RWPE1 (cell line): ENCODE data around the gene TBC1D23.
"Not testable (repeated sequence)": the region's sequence is repeated elsewhere in the genome, so short reads cannot be mapped to it uniquely, and the experiment has no call there.

Experiments
- CTCF ChIA-PET: fragments of 350-600 bp; sonication (Branson Sonifier 250); formaldehyde crosslinking; extraction: SDS; loops from one replicate; lab custom pipeline; 2021; lab: Yijun Ruan, JAX
- POLR2A ChIA-PET: fragments of 400-600 bp; formaldehyde crosslinking; extraction: SDS; loops from one replicate; lab custom pipeline; 2020; ENCODE audit warnings: antibody characterized with exemption; ENCODE audit not compliant: low non-redundant PET; lab: Yijun Ruan, JAX
- DNase-seq: peaks from one replicate; pipeline ENCODE4 v3.0.0; 2012; ENCODE audit warnings: low spot score
- H3K27ac ChIP-seq: fragments of 450-650 bp; 2 replicates; pipeline ENCODE4 v1.5.1; 2017
- CTCF ChIP-seq: fragments of 450-650 bp; conservative IDR thresholded peaks from 2 replicates; pipeline ENCODE4 v1.5.1; 2017; ENCODE audit warnings: low read depth, mild to moderate bottlenecking

Gene TBC1D23

GRCh38 chr3:100252001-100252400, 8.8 kb upstream of the TBC1D23 start:
- H3K27ac ChIP-seq = no peak overlapping the region
- ChIA-PET POLR2A (no interaction called here), CTCF (interaction anchor here (0.7 kb wide), 1 partner anchor 420 kb away, joined by 4 read pairs; no protein-coding TSS in a partner anchor)
- DNase-seq = no peak
- TF ChIP-seq CTCF = no peak

DNA sequence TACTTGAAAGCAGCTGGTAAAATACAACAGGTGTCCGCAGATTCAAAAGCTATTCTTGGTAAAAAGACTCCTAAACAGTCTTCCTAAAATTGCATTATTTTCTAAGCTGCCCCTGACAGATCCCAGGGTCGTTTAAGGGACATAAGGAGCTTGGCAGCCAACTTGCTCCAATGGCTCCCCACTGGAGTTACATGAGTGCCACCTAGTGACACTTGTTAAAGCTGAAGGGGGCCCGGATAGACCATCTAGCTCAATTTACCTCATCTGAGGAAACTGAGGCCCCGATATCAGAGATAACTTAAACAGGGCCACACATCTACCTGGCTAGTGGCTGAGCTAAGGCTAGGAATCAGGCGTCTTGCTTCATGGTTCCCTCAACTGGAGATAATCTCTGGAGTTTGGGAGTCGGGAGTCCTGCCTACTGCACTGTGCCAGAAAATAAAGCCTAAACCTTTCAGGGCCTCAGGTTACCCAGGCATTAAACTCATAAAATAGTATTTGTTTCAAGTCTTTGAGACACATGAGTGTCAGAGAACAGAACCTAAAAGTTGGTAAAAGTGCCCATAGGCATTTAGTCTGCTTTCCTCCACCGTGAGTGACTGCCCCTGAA, 6.5 kb upstream of the TBC1D23 start:
- ChIA-PET CTCF (interaction anchor here (0.5 to 1.2 kb wide), 21 partner anchors 8 to 430 kb away, joined by 3 to 18 read pairs (median 4); no protein-coding TSS in a partner anchor), POLR2A (no interaction called here)
- TF ChIP-seq CTCF = peak; percentile 77
- peak; percentile 47 for DNase-seq
- H3K27ac ChIP-seq = no peak overlapping the region

GRCh38 chr3:100256731-100257151, 4.1 kb upstream of the TBC1D23 start:
- POLR2A ChIA-PET = no interaction called here

DNA sequence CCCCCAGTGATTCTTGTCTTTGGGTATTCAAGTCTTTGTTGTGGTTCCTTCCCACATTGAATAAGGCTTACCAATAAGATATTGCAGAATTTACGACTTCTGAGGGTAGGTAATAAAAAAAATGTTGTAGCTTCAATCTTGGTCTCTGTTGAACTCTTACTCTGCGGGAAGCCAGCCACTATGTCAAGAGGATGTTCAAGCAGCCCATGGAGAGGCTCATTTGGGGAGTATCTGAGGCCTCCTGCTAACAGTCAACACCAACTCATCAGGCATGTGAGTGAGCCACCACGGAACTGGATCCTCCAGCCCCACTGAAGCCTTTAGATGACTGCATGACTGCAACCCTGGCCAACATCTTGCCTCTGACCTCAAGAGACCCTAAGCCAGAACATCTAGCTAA, 3.2 kb upstream of the TBC1D23 start:
- CTCF ChIA-PET = interaction anchor here (0.5 to 0.6 kb wide), 2 partner anchors 183 to 415 kb away, joined by 3 read pairs; no protein-coding TSS in a partner anchor
- no peak overlapping the region for H3K27ac ChIP-seq
- TF ChIP-seq CTCF = no peak
- DNase-seq = no peak
- POLR2A ChIA-PET = no interaction called here

More at GRCh38 chr3:100256731-100257151, 4.1 kb upstream of the TBC1D23 start:
- TF ChIP-seq CTCF = no peak
- CTCF ChIA-PET = interaction anchor here (0.6 to 0.9 kb wide), 4 partner anchors 102 to 428 kb away, joined by 3 read pairs; no protein-coding TSS in a partner anchor
- no peak overlapping the region for H3K27ac ChIP-seq
- DNase-seq = no peak

- ChIA-PET CTCF (interaction anchor here (0.6 kb wide), 1 partner anchor 788 kb away, joined by 4 read pairs; no protein-coding TSS in a partner anchor), POLR2A (interaction anchor here (1.3 kb wide), 1 partner anchor 443 kb away, joined by 5 read pairs; the partner anchor contains the start of gene CMSS1)
- peak overlapping the region; percentile 92 for H3K27ac ChIP-seq
- no peak for TF ChIP-seq CTCF
- no peak for DNase-seq
Measured at GRCh38 chr3:100260081-100260684, 609 bp upstream of the TBC1D23 start.

DNA sequence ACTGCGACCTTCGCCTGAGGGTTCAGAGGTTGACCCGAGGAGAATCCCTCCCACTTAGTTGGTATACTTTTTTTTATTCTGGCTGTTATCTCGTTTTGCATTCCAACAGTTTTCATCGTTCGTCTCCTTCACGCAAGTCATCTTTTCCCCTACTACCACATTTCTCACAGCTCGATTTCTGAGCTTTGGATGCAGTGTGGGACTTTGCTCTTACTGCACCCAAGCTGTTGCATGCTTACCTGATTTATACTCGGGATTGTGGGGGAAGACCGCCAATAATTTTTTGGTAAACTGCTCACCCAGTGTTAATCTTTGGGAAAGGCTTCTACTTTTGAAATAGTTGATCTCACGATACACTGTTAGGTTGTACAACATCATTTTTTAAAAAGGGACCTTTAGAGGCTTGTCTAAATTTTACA, 702 bp downstream of the TBC1D23 start:
- CTCF ChIA-PET = interaction anchor here (0.6 kb wide), 1 partner anchor 1052 kb away, joined by 5 read pairs; no protein-coding TSS in a partner anchor
- H3K27ac ChIP-seq = peak overlapping the region; percentile 92
- no peak for DNase-seq
- POLR2A ChIA-PET = interaction anchor here (1.0 kb wide), 1 partner anchor 15 kb away, joined by 4 read pairs; no protein-coding TSS in a partner anchor
- no peak for TF ChIP-seq CTCF

DNA sequence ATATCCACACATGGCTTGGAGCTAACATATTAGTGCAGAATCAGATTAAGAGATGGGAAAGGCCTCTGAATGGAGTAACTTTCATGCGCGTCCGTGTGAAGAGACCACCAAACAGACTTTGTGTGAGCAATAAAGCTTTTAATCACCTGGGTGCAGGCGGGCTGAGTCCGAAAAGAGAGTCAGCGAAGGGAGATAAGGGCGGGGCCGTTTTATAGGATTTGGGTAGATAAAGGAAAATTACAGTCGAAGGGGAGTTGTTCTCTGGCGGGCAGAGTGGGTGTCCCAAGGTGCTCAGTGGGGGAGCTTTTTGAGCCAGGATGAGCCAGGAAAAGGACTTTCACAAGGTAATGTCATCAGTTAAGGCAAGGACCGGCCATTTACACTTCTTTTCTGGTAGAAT, 2.1 kb downstream of the TBC1D23 start:
- CTCF ChIA-PET = interaction anchor here (0.7 kb wide), 1 partner anchor 907 kb away, joined by 5 read pairs; no protein-coding TSS in a partner anchor
- DNase-seq, H3K27ac ChIP-seq, POLR2A ChIA-PET: not testable (repeated sequence)
